ENCODE data around the gene PDE4B.

- TF ChIP-seq CTCF (IDR thresholded peaks at IDR 0.05) (no peak), POLR2A (IDR thresholded peaks at IDR 0.05) (no peak)
These were observed 454.9 kb downstream of the PDE4B start for GRCh38 chr1:66247415-66248208.

Data from lower leg skin (tissue), 3 donors.